HepG2 (cell line): Measurements from ENCODE around the gene MB.

Source experiments
- DPF2 ChIP-seq: sonication (generic); formaldehyde crosslinking; IDR thresholded peaks from 2 replicates; pipeline ENCODE4 v1.4.0; 2020; ENCODE audit warnings: mild to moderate bottlenecking, low read depth, missing genetic modification reagents, borderline replicate concordance
- EED ChIP-seq: sonication (generic); formaldehyde crosslinking; IDR thresholded peaks from 2 replicates; pipeline ENCODE4 v1.5.0; 2020; ENCODE audit warnings: mild to moderate bottlenecking, missing genetic modification reagents
- EZH2 ChIP-seq: conservative IDR thresholded peaks from 2 replicates; pipeline ENCODE4 v1.6.1; 2012; ENCODE audit warnings: mild to moderate bottlenecking, low read depth, low read length, moderate library complexity
- HNRNPK ChIP-seq: fragments of 200-400 bp; formaldehyde crosslinking; IDR thresholded peaks from 2 replicates; pipeline ENCODE4 v1.6.1; 2018; ENCODE audit warnings: low read length, low read depth, moderate library complexity, mild to moderate bottlenecking; ENCODE audit not compliant: poor library complexity, severe bottlenecking
- JUNB ChIP-seq: sonication (generic); formaldehyde crosslinking; IDR thresholded peaks from 2 replicates; pipeline ENCODE4 v1.8.0; 2022; ENCODE audit warnings: missing genetic modification reagents, mild to moderate bottlenecking, borderline replicate concordance
- POLR2AphosphoS5 ChIP-seq: IDR thresholded peaks from 2 replicates; pipeline ENCODE4 v1.6.1; 2012; ENCODE audit warnings: low read depth, low read length
- TCF12 ChIP-seq, 2 experiments: fragments of 450-650 bp in 1 of 2; sonication (generic) in 1 of 2; formaldehyde crosslinking in 1 of 2; IDR thresholded peaks; 2 replicates each; pipeline versions ENCODE4 v1.6.1 to v1.8.0; 2017 to 2022; ENCODE audit warnings: antibody characterized with exemption in 1 of 2, mild to moderate bottlenecking in 1 of 2, missing genetic modification reagents in 1 of 2, moderate library complexity in 1 of 2
- ZFP91 ChIP-seq: sonication (generic); formaldehyde crosslinking; IDR thresholded peaks from 2 replicates; pipeline ENCODE4 v1.9.0; 2022; ENCODE audit warnings: missing genetic modification reagents, mild to moderate bottlenecking, borderline replicate concordance
- ZHX1 ChIP-seq: sonication (generic); formaldehyde crosslinking; IDR thresholded peaks from 2 replicates; pipeline ENCODE4 v1.8.1; 2022; ENCODE audit warnings: low read depth, mild to moderate bottlenecking, missing genetic modification reagents
- ZNF30 ChIP-seq: sonication (generic); formaldehyde crosslinking; IDR thresholded peaks from 2 replicates; pipeline ENCODE4 v1.5.0; 2020; ENCODE audit warnings: mild to moderate bottlenecking, missing genetic modification reagents
- ZNF589 ChIP-seq: sonication (generic); formaldehyde crosslinking; conservative IDR thresholded peaks from 2 replicates; pipeline ENCODE4 v1.8.0; 2022; ENCODE audit warnings: mild to moderate bottlenecking, moderate library complexity, missing genetic modification reagents
- ZNF784 ChIP-seq: sonication (generic); formaldehyde crosslinking; IDR thresholded peaks from 2 replicates; pipeline ENCODE4 v1.5.1; 2020; ENCODE audit warnings: missing genetic modification reagents, mild to moderate bottlenecking, borderline replicate concordance
- TF ChIP-seq, protein P1 (sequence below): IDR thresholded peaks from 2 replicates; pipeline ENCODE4 v1.6.1; 2016; ENCODE audit warnings: mild to moderate bottlenecking, missing biosample characterization, missing genetic modification reagents
- TF ChIP-seq, protein P2 (sequence below): sonication (generic); formaldehyde crosslinking; conservative IDR thresholded peaks from 2 replicates; pipeline ENCODE4 v1.5.0; 2020; ENCODE audit warnings: missing genetic modification reagents

DNA sequence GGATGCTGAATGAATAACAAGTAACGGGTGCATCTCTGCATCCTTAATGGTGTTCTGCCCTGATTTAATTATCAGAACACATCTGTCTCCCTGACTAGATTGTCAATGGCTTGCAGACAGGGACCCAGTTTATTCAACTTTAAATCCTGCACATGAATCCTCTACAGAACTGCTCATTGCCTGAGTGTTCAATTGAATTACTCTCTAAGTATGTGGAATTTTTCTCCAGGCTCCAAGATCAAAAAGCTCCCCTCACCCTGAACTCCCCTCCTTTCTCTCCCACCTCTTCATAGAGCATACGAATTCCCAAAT, 11.8 kb downstream of the MB start:
- TF ChIP-seq EZH2 (no peak), TCF12 (IDR thresholded peaks at IDR 0.05) (no peak), TCF12 (CRISPR knock-in tag; IDR thresholded peaks at IDR 0.05) (no peak), ZNF589 (no peak), ZNF784 (CRISPR knock-in tag) (no peak), POLR2AphosphoS5 (no peak), EED (CRISPR knock-in tag) (no peak), ZFP91 (CRISPR knock-in tag) (no peak), JUNB (CRISPR knock-in tag) (no peak), HNRNPK (no peak), ZNF30 (no peak), ZHX1 (CRISPR knock-in tag) (no peak), DPF2 (CRISPR knock-in tag) (no peak)
- TF ChIP-seq, protein P1, sequence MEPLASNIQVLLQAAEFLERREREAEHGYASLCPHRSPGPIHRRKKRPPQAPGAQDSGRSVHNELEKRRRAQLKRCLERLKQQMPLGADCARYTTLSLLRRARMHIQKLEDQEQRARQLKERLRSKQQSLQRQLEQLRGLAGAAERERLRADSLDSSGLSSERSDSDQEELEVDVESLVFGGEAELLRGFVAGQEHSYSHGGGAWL = no peak
- TF ChIP-seq, protein P2, sequence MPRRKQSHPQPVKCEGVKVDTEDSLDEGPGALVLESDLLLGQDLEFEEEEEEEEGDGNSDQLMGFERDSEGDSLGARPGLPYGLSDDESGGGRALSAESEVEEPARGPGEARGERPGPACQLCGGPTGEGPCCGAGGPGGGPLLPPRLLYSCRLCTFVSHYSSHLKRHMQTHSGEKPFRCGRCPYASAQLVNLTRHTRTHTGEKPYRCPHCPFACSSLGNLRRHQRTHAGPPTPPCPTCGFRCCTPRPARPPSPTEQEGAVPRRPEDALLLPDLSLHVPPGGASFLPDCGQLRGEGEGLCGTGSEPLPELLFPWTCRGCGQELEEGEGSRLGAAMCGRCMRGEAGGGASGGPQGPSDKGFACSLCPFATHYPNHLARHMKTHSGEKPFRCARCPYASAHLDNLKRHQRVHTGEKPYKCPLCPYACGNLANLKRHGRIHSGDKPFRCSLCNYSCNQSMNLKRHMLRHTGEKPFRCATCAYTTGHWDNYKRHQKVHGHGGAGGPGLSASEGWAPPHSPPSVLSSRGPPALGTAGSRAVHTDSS (CRISPR knock-in tag) = no peak
